Skin epidermis (tissue), 12 donors: Measurements from ENCODE around the gene IMMP2L.
"Not testable (repeated sequence)": the region's sequence is repeated elsewhere in the genome, so short reads cannot be mapped to it uniquely, and the experiment has no call there.

ENCODE experiments used
- H3K27ac ChIP-seq, 21 experiments: fragments of 200-600 bp; sonication (generic) in 11 of 21; one replicate each; pipeline ENCODE4 v1.5.0; 2020; ENCODE audit warnings: mild to moderate bottlenecking in 3 of 21, inconsistent platforms in 2 of 21, moderate library complexity in 2 of 21
- H3K4me3 ChIP-seq, 7 experiments: fragments of 200-600 bp; sonication (generic) in 2 of 7; one replicate each; pipeline ENCODE4 v1.5.0; 2020; ENCODE audit warnings: inconsistent platforms in 2 of 7, mild to moderate bottlenecking in 2 of 7, moderate library complexity in 1 of 7

The IMMP2L gene

DNA sequence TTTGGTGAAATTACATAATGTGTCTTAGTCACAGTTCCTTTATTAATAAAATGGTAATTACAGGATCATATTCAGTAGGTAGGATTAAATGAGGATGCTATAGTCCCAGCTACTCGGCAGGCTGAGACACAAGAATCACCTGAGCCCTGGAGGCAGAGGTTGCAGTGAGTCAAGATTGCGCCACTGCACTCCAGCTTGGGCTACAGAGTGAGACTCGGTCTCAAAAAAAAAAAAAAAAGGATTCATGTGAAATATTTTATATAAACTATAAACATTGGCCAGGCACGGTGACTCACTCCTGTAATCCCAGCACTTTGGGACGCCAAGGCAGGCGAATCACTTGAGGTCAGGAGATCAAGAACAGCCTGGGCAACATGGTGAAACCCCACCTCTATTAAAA is 197.9 kb downstream of the IMMP2L start:
- Histone ChIP-seq H3K27ac (no peak overlapping the region), H3K4me3 (no peak overlapping the region)

DNA sequence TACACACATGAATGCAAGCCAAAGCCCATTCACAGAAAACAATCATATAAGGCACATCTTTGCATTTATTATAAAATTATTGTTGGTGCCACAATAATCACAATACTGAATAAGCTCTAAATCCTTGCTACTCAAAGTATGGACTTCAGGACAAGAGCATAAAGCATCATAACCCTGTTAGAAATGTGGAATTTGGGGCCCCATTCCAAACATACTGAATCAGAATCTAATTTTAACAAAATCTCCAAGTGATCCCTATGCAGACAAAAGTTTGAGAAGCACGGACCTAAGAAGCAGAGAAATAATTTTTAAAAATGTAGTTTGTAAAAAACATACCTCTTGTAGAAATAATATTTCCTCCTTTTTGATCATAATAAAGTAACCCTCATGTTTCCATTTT is 199.2 kb downstream of the IMMP2L start:
- no peak overlapping the region for H3K4me3 ChIP-seq
- H3K27ac ChIP-seq = peak overlapping the region in 1 of 21 experiments; percentile 19

DNA sequence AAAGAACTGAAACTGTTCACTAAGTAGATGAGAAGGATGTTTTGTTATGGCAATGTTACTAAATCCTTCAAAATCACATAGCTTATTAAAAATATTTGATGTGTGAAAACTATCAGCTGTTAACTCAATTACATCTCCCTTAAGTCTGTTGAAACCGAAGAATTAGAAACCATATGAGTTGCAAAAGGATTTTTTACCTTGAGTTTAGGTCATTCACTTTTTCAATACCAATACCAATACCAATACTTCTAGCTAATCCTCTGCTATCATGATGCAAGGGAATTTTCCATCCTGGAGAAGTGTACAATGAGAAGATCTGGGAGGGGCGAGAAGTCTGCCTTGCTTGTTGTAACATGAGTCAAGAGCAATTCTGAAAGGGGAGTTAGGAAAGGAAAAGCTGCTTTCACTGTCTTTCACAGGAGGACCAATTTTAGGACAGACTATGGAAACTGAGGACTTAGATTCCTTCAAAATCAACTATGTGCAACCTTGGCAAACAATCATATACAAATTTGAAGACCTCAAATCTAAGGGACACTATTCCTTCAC is 199.7 kb downstream of the IMMP2L start:
- Histone ChIP-seq H3K4me3 (no peak overlapping the region), H3K27ac (peak overlapping the region in 1 of 21 experiments; percentile 19)

DNA sequence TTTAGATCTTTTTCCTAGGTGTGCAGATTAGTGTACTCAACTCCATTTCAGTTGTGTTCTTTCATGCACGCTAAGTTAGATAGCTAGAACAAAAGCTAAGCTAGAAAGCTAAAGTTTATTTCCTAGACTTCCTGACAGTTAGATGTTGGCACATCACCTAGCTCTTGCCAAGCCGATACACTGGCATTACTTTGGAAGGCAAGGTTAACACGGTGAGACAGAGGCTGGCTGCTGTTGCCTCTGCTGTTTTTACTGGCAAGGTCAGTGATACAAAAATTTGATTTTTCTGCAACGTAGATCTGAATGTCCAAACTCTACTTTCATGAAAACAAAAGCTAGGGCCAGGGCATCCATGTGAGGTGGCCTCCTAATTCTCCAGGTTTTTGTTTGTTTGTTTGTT is 203.4 kb downstream of the IMMP2L start:
- no peak overlapping the region for H3K27ac ChIP-seq

DNA sequence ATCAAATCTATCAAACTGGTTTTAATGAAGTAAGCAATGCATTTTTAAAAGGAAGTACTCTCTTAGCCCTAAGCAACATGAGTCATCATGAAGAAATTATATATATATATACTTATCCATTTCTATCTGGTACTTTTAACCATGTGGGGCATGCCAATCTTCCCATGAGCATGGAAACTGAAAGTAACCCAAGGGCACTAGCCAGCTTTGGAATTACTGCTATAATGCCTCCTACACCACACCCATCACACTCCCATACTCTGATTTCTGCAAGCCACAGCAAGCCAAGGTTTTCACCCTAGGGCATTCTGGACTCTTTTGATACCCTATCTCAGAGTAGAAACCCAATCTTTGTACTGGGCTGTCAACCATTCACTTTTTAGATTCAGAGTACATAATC is 204.6 kb downstream of the IMMP2L start:
- Histone ChIP-seq H3K27ac (no peak overlapping the region), H3K4me3 (no peak overlapping the region)

More for the DNA sequence above, 203.4 kb downstream of the IMMP2L start:
- H3K4me3 ChIP-seq = no peak overlapping the region

DNA sequence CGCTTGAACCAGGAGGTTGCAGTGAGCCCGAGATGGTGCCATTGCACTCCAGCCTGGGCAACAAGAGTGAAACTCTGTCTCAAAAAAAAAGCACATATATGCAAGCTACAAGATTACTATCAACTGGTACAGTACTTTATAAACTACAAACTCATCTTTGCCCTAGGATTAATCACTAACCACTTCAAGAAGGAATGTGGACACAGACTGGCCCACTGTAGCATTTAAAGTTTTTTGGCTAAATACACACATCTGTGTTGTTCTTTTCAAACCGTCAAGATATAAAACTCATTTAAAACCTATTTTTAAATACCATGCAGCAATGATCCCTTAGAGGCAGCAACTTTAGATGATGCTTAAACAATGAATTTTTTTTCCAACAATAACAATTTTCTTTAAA is 205.4 kb downstream of the IMMP2L start:
- Histone ChIP-seq H3K27ac (no peak overlapping the region), H3K4me3 (no peak overlapping the region)

DNA sequence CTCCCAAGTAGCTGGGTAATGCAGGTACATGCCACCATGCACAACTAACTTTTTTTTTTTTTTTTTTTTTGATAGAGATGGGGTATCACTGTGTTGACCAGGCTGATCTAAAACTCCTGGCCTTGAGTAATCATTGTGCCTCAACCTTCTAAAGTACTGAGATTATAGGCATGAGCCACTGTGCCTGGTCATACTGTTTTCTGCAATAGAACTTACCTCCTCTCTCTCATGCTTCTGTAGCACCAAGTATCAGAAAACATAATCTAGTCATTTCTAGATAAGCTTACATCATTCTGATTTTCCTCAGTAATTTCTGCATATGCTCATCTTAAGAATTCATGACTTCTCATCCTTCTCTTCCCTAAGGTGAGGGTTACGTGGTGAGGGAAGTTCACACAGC is 210.0 kb downstream of the IMMP2L start:
- H3K4me3 ChIP-seq = no peak overlapping the region
- H3K27ac ChIP-seq = no peak overlapping the region

DNA sequence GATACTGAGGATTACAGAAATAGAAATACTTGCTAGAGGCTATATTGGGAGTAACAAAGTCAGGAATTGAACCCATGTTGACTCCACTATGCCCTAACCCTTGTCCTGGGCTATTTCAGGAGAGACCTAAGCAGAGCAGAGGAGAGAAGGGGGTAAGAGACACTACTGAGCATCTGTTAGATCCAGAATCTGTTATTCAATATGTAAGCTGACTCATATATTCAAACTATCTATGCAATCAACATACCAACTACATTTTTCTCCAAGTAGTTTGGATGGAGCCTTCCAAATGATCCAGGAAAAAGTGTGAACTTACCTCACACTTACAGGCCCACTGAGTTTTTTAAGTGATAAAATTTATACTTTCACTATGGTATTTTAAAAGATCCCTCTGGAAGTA is 216.1 kb downstream of the IMMP2L start:
- Histone ChIP-seq H3K27ac (no peak overlapping the region), H3K4me3 (no peak overlapping the region)

DNA sequence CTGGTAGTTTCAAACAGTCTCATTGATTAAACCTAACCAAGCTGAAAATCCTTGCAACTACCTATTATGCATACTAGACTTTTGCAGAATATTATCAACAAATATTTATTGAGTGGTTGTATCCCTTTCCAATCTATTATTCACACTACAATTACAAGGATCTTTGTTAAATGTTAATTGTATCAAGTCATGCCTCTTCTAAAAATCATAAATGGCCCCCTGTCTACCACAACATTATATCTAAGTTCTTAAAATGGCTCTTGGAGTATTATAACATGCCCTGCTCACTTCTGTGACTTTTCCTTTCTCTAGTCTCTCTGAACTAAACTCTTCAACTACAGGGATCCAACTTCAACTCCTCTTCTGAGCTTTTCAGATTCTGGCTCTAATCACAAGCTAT is 219.3 kb downstream of the IMMP2L start:
- no peak overlapping the region for H3K27ac ChIP-seq
- no peak overlapping the region for H3K4me3 ChIP-seq

DNA sequence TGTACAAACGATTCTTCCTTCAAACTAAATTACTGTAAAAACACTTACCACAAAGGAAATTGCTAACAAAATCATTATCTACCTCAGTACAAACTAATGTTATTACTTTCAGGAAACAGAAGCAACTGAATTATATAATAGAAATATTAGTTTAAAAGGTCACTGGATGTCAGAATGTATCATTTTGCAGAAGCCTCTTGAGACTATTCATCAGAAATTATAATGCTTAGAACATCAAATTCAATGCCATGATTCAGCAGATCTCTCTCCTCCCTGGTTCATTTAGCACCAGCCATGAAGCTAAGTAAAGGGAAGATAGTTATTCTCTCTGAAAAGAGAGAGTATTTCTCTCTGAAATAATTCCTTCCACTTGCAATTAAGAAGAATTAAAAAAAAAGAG is 223.3 kb downstream of the IMMP2L start:
- H3K4me3 ChIP-seq = no peak overlapping the region
- no peak overlapping the region for H3K27ac ChIP-seq

DNA sequence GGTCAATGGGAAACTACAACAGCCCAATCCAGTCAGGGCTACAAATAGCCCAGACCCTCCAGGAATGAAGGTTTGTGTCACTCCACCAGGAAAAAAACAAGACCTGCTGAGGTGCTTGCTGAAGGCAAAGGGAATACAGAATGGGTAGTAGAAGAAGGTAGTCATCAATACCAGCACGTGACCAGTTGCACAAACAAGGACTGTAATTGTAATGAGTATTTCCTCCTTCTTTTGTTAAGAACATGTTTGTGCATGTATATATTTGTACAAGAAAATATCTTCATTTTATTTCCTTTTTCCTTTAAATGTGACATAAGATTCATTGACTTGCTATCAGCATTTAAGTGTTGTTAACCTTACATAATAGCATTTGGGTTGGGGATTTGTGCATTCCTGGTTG is 229.3 kb downstream of the IMMP2L start:
- H3K4me3 ChIP-seq = no peak overlapping the region
- no peak overlapping the region for H3K27ac ChIP-seq

DNA sequence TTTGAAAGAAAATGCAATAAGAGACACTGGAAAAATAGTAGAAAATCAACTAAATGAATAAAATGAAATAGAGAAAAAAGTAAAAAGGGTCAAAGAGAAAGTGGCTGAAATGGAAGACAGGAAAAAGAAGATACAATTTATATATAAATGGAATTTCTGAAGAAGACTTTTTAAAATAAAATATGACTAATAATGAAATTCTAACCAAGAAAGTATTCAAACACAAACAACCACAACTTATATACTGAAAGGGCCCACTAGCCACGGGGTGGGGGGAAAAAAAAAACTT is 232.1 kb downstream of the IMMP2L start:
- Histone ChIP-seq H3K27ac (no peak overlapping the region), H3K4me3 (no peak overlapping the region)

DNA sequence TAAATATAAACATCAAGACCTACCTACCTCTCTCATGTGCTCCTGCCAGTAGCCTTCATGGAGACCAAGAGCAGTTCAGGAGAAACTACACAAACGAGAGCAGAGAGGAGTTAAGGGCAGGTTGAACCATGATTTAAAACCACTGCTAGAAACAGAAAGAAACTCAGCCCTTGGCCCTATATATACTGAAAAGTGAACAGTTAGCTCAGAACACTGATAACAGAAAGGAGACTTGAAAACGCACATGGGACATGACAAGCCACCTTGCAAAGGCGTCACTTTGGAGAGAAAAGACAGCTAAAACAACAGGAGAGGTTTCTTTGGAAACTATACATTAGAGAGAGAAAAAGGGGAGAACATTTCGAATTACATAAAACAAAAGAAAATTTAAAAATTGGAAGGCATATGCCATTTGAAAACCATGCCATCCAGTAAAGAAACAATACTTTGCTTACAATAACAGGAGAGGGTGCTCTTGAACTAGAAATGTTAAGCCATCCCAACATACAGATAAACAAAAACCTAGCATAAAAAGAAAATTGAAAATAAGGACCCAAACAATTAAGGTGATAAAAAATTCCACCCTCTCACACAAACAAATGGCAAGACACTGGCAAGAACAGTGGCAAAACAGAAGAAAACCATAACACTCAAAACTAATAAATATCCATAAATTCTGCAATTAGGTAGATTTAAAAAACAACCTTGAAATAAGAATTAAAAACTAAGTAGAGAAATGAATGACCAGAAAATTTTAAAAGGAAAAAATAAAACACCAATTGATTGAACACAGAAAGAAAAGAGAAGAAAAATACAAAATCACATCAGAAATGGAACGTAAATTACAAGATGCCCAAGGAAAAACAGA is 232.7 kb downstream of the IMMP2L start:
- no peak overlapping the region for H3K27ac ChIP-seq

DNA sequence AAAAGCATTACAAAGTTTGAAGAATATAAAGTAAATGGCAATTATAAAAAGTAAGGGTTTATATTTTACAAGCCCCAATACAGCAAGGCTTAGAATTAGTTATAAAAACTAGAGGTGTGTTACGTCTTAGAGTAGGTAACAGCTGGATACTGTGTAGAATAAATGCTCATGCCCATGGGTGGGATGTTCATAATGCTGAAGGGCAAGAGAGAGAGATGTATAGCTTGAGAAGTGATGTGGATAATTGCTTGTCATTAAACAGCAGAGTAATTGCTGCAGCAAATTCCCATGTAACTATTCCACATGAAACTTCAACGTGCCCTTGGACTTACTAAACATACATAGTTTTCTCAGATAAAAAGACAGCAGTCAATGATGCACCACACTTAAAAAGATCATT is 233.8 kb downstream of the IMMP2L start:
- Histone ChIP-seq H3K4me3 (no peak overlapping the region), H3K27ac (no peak overlapping the region)

More for the DNA sequence above, 232.7 kb downstream of the IMMP2L start:
- H3K4me3 ChIP-seq = no peak overlapping the region

DNA sequence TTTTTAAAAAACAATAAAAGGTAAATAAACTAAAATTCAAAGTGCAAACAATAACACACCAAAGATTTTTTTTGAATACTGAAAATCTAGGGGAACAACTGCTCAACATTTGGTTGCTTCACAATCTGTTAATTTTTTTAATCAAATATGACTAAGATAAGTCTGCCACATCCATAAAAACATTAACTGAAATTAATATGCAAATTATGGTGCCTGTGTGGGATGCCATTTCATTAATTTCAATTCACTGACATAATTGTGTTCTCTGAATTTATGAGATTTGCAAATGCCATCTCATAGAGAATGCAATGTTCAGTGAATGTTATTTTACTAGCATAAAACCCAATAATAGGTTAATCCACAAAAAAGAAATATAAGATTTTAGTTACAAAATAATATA is 237.5 kb downstream of the IMMP2L start:
- H3K4me3 ChIP-seq = no peak overlapping the region
- no peak overlapping the region for H3K27ac ChIP-seq

DNA sequence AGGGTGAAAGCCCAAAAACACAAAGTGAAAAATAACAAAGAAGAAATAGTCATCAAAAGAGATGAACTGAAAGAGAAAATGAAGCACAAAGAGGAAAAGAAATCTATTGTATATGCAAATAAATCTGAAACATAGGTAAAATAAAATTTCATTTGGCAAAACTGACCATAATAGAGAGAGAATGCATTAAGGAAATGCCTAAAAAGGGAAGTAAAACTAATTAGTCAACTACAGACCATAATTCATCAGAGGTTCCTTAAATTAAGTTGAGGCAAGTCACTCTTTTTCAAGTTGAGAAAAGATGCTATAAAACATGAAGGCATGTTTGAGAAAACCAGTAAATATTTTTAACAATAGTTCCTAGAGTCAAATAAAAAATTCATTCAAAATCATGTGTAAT is 238.1 kb downstream of the IMMP2L start:
- no peak overlapping the region for H3K4me3 ChIP-seq
- H3K27ac ChIP-seq = no peak overlapping the region

DNA sequence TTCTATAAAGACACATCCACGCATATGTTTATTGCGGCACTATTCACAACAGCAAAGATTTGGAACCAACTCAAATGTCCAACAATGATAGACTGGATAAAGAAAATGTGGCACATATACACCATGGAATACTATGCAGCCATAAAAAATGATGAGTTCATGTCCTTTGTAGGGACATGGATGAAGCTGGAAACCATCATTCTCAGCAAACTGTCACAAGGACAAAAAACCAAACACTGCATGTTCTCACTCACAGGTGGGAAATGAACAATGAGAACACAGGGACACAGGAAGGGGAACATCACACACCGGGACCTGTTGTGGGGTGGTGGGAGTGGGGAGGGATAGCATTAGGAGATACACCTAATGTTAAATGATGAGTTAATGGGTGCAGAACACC is 238.6 kb downstream of the IMMP2L start:
- H3K27ac ChIP-seq = not testable (repeated sequence)

DNA sequence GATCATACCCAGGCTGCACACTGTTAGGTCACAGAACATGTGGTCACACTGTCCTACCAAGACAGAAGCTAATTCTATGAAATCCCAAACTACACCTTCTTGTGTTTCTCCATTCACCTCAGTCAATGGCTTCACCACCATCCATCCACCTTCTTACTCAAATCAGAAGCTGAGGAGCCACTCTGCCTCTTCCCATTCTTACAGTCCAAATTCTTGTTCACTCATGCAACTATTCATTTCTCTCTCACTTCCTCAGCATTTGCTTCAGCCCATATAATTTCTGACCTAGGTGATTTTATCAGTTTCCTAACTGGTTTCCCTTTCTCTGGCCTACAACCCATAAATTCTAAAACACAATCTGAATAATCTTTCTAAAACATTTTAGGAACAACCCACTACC is 242.2 kb downstream of the IMMP2L start:
- Histone ChIP-seq H3K4me3 (no peak overlapping the region), H3K27ac (no peak overlapping the region)

More for the DNA sequence above, 238.6 kb downstream of the IMMP2L start:
- H3K4me3 ChIP-seq = not testable (repeated sequence)

DNA sequence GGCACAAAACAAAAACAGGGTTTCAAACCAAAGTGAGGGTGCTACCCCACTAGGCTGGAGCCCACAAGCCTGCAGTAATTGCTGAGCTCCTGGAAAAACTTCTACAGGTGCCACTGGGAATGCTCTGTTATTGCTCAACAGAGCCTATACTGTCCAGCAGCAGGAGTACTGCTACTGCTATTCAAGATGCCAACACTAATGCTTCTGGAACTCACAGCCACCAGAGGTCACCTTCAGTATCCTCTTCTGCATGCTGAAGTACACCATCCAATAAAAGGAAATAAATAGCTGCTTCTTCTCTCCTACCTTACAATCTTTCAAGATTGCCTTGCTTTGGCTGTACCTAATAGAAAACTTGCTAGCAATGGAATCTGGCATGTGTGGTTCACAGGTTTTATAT is 249.3 kb downstream of the IMMP2L start:
- no peak overlapping the region for H3K4me3 ChIP-seq

DNA sequence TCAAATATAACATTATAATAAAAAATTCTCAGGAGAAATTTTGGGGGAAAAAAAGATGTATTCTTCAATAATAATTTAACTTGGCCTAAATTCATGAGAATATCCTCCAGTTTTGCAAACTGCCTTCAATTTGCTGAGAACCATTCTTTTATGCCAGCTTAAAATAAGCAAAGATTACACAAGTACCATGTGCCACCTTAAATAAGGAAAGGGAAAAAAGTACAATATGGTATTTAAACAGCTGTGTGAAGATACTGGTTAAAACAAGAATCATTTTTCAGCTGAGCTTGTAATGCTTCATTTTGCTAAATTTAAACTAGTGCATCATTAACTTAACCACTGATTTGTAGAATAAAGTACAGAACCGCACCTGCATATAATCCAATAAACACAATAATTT is 253.6 kb downstream of the IMMP2L start:
- H3K27ac ChIP-seq = no peak overlapping the region
- H3K4me3 ChIP-seq = no peak overlapping the region

More for the DNA sequence above, 249.3 kb downstream of the IMMP2L start:
- no peak overlapping the region for H3K27ac ChIP-seq

DNA sequence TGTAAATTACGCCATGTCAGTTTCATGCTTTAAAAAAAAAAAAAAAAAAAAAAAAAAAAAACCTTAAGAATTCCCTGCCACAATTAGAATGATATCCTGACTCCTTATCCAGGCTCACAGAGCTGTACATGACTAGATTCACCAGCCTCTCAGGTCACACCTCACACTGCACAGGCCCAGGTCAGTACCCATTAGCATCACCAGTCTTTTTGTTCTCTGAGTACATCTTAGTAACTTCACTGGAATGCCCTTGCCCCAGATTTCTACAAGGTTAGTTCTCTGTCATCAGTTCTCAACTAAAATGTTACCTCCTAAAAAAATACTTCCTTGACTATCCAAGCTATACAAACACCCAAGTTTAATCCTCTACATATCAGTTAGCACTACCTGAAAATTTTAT is 260.4 kb downstream of the IMMP2L start:
- Histone ChIP-seq H3K27ac (no peak overlapping the region), H3K4me3 (no peak overlapping the region)

DNA sequence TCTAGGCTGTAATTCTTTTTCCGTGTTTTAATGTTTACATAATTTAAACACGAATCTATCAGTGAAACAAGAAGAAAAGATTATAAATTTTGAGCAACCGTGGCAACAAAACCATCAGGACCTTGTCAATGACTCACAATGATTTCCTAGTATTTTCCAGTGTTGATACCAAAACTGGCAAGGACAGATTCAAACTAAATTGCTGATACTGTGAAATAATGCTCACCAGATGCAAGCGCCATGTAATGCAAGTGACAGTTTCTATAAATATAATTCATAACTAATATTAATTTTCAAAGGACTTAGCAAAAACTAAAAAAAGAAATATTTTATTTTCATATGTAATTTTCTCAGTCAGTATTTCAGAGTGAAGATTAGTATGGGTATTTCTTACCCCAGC is 267.8 kb downstream of the IMMP2L start:
- Histone ChIP-seq H3K4me3 (no peak overlapping the region), H3K27ac (no peak overlapping the region)
